GM12865 (cell line): ENCODE results near the gene ZNF232.
"Not testable (repeated sequence)": the region's sequence is repeated elsewhere in the genome, so short reads cannot be mapped to it uniquely, and the experiment has no call there.

Source experiments
- DNase-seq: peaks from one replicate; pipeline ENCODE4 v3.0.0; 2010; ENCODE audit warnings: low read depth
- H3K4me3 ChIP-seq: 2 replicates; pipeline ENCODE4 v1.5.1; 2011; ENCODE audit warnings: mild to moderate bottlenecking, low read depth, low read length, control low read depth
- TF ChIP-seq, protein P1 (sequence below): IDR thresholded peaks from 2 replicates; pipeline ENCODE4 v1.5.1; 2011; ENCODE audit warnings: low read length, control low read depth, low read depth, inconsistent platforms; ENCODE audit not compliant: insufficient read depth; ENCODE audit errors: missing control alignments

ZNF232 gene

DNA sequence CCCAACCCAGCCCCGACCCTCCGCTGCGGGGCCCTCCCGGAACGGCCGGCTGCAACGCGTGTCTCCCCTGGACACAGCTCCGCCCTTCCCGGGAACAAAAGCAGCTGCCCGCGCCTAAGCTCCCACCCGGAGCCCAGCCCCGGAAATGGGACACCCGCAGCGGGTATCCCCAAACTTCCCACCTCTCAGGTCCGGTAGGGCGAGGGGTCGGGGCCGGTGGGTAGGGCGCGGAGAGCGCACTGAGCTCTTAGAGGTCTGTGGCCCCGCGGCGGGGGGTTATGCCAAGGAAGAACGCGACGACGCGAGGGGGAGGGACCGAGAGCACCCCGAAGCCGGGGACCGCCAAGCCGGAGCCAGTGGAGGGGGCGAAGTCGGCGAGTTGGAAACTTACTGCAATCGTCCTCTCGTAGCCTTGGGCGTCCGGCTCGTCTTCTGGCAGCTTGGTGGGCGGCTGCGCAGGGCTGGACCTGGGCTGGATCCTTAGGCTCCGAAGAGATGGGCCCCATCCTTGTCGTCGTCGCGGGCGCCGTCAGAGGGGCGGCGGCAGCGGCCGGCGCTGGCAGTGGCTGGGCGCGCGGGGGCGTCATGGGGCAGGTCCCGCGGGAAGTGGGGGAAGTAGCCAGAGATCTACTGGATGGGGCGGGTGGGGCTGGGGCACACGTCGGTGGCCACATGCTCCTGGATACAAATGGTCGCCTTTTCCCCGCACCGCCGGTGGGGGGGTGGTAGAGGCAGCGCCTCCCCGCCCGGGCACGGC lies 11.1 kb upstream of the ZNF232 start:
- TF ChIP-seq, protein P1, sequence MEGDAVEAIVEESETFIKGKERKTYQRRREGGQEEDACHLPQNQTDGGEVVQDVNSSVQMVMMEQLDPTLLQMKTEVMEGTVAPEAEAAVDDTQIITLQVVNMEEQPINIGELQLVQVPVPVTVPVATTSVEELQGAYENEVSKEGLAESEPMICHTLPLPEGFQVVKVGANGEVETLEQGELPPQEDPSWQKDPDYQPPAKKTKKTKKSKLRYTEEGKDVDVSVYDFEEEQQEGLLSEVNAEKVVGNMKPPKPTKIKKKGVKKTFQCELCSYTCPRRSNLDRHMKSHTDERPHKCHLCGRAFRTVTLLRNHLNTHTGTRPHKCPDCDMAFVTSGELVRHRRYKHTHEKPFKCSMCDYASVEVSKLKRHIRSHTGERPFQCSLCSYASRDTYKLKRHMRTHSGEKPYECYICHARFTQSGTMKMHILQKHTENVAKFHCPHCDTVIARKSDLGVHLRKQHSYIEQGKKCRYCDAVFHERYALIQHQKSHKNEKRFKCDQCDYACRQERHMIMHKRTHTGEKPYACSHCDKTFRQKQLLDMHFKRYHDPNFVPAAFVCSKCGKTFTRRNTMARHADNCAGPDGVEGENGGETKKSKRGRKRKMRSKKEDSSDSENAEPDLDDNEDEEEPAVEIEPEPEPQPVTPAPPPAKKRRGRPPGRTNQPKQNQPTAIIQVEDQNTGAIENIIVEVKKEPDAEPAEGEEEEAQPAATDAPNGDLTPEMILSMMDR: no peak
- DNase-seq: no peak
- no peak overlapping the region for H3K4me3 ChIP-seq

DNA sequence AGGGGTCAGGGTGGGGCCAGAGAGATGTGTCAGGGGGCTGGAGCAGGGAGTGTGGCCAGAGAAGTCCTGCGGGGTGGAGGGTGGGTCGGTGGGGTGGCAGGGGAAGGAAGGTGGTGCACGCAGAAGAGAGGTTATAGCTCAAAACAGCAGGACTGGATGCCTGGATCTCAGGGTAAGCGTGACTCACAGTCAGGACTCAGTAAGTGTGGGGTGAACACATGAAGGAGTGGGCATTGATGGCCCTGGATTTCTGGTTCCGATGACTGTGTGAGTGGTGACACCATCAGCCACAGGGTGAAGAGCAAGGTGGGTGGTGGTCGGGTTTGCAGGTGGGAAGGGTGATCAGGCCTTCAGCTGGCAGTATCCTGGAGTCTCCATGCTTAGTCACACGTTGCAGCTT lies 10.4 kb upstream of the ZNF232 start:
- DNase-seq, H3K4me3 ChIP-seq: not testable (repeated sequence)

DNA sequence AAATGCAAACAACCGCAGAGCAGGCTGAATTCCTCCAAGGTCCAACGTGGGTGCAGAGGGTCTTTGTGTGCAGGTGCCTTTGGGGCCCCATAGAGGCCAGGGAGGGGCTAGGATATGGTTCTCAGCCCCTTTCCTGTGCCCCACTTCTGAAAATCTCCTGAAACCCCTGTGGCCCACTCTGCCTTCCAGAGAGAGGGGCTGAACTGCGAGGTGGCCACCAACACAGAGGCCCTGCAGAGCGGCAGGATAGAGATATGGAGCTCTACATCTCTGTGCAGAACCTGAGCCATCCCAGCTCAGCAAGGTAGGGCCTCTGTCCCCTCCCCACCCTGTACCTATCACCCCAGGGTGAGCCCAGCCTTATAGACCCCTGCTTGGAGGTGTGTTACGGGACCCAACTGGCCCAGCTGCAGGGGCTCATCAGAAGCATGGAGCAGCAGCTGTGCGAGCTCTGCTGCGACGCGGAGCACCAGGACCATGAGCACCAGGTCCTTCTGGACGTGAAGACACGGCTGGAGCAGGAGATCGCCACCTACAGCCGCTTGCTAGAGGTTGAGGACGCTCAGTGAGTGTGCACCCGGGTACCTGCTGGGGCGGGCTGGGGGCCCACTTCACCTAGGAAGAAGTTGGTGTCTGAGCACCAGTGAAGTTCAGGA lies 9.6 kb upstream of the ZNF232 start:
- no peak overlapping the region for H3K4me3 ChIP-seq
- TF ChIP-seq, protein P1: no peak
- DNase-seq: no peak

- DNase-seq, H3K4me3 ChIP-seq: not testable (repeated sequence)
These were observed 8.9 kb upstream of the ZNF232 start for GRCh38 chr17:5120436-5121185.

DNA sequence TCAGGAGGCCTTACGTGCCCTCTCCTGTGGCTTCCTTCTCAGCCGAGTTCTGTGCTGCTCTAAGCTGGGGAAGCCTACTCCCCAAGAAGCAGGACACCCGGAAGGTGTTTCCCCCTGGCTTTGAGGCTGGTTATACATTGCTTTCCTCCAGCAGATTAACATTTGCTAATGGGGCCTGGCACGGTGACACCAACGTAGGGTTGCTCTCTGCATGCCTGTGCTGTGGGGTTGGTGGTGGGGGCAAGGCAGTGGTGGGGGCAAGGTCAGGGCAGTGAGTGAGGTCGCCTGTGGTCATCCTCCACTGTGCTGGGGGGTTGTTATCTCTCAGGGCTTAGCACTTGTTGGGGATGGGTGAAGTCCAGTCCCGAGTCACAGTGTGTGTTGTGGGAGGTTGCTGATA lies 8.4 kb upstream of the ZNF232 start:
- DNase-seq: no peak
- H3K4me3 ChIP-seq: no peak overlapping the region
- TF ChIP-seq, protein P1: no peak

DNA sequence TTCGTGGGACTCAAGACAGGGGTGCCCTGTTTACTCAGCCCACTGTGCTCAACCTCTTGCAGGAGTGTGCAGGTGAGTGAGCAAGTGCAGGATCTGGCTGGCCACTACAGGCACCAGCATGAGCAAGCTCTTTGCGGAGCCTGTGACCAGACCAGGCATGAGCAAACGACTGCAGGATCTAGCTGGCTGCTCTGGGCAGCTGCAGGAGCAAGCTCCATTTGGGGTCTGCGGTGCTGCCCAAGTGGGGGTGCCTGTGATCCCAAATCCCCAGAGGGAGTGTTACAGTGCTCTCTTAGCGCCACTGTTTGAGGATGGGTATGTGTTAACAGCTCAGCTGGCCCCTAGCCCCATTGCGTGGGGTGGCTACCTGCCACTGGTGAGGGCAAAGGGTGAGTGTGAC lies 6.5 kb upstream of the ZNF232 start:
- TF ChIP-seq, protein P1: no peak
- DNase-seq: no peak
- H3K4me3 ChIP-seq: no peak overlapping the region

DNA sequence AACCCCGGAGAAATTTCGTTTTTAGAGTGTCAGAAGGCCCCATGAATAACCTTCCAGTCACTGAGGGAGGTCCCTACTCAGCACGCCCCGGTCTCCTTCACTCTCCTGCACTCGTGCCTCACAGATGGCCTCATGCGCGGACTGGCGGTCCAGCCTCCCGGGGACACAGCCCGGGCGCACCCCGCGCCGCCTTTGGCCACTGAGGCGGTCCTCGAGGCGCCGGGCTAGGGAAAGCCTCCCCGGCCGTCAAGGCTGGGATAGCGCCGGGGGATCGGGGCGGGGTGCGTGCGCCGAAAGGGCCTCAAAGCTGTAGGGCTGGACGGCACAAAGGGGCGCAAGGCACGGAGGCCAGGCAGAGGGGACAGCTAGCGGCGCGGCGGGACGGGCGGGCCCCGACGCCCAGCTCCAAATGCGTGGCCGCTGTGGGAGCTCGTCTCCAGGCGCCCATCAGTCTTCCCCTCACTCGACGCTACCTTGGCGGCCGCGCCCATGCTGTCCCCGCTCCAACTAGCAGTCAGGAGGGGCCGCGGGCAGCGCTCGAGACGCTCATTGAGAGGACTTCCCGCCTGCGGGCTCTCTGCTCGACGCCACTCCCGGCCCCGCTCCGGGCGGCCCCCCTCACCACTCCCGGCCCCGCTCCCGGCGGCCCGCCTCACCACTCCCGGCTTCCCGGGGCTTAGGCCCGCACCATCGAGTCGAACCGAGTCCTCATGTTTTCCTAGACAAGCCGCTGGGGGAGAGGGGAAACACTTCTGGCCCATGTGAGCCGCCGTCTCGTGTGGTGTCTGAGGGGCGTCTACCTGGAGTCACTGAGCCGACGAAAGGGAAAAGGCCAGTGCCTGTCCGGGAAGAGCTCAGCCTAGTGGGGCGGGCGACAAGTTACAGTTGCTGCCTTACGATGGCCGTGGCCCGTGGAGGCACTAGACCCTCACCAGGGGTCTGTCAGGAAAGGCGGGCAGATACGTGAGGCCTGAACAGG lies 4.3 kb upstream of the ZNF232 start, which contains the start of gene USP6:
Gene USP6, plus strand, starts transcription at position 360 of the 979 bp plus-strand sequence. CDS start 14,336 bp downstream, outside the sequence.
- DNase-seq: no peak
- TF ChIP-seq, protein P1: no peak
- H3K4me3 ChIP-seq: no peak within 1 kb of the TSS
